GM21423 (cell line): ENCODE data around the gene CACNA2D3.

ENCODE experiments used
- ATAC-seq: cut with Tn5 transposase; IDR thresholded peaks from one replicate; pipeline ENCODE4 v1.9.1; 2021; ENCODE audit warnings: mild to moderate bottlenecking, moderate library complexity; ENCODE audit not compliant: unreplicated experiment

The CACNA2D3 gene

GRCh38 chr3:54892168-54892567, 769.8 kb downstream of the CACNA2D3 start:
- ATAC-seq = no peak

- ATAC-seq = no peak
Observed at GRCh38 chr3:54895613-54896012, 773.3 kb downstream of the CACNA2D3 start.

GRCh38 chr3:54897028-54897711, 774.8 kb downstream of the CACNA2D3 start:
- no peak for ATAC-seq

GRCh38 chr3:54899273-54899672, 776.9 kb downstream of the CACNA2D3 start:
- no peak for ATAC-seq

GRCh38 chr3:54900838-54901591, 778.7 kb downstream of the CACNA2D3 start:
- no peak for ATAC-seq

- ATAC-seq = no peak
Observed at GRCh38 chr3:54901906-54902685, 779.7 kb downstream of the CACNA2D3 start.

GRCh38 chr3:54905261-54905888, 783.0 kb downstream of the CACNA2D3 start:
- ATAC-seq = no peak

GRCh38 chr3:54905920-54906319, 783.6 kb downstream of the CACNA2D3 start:
- ATAC-seq = no peak

GRCh38 chr3:54906763-54907162, 784.4 kb downstream of the CACNA2D3 start:
- ATAC-seq = no peak

- ATAC-seq = no peak
Observed at GRCh38 chr3:54909191-54909590, 786.8 kb downstream of the CACNA2D3 start.

GRCh38 chr3:54914180-54914579, 791.8 kb downstream of the CACNA2D3 start:
- no peak for ATAC-seq

GRCh38 chr3:54915181-54915580, 792.8 kb downstream of the CACNA2D3 start:
- ATAC-seq = no peak

GRCh38 chr3:54915976-54916375, 793.6 kb downstream of the CACNA2D3 start:
- ATAC-seq = no peak

GRCh38 chr3:54916732-54917131, 794.4 kb downstream of the CACNA2D3 start:
- no peak for ATAC-seq

- ATAC-seq = no peak
Observed at GRCh38 chr3:54917174-54917573, 794.8 kb downstream of the CACNA2D3 start.

GRCh38 chr3:54917862-54918261, 795.5 kb downstream of the CACNA2D3 start:
- no peak for ATAC-seq

GRCh38 chr3:54918516-54918915, 796.2 kb downstream of the CACNA2D3 start:
- ATAC-seq = no peak

- ATAC-seq = no peak
Observed at GRCh38 chr3:54928046-54928770, 805.9 kb downstream of the CACNA2D3 start, which contains the start of gene LRTM1. Gene LRTM1, minus strand, starts transcription at chr3:54928059. Its CDS starts 148 bp downstream, at chr3:54927911.

- ATAC-seq = no peak
Observed at GRCh38 chr3:54931182-54931581, 808.8 kb downstream of the CACNA2D3 start.

- ATAC-seq = no peak
Observed at GRCh38 chr3:54932606-54933005, 810.3 kb downstream of the CACNA2D3 start.
